HG03066 (cell line): Measurements from ENCODE around the gene SLX4IP.

Experiments
- ATAC-seq: cut with Tn5 transposase; IDR thresholded peaks from one replicate; pipeline ENCODE4 v1.9.1; 2021; ENCODE audit warnings: low read depth; ENCODE audit not compliant: unreplicated experiment

The SLX4IP gene

DNA sequence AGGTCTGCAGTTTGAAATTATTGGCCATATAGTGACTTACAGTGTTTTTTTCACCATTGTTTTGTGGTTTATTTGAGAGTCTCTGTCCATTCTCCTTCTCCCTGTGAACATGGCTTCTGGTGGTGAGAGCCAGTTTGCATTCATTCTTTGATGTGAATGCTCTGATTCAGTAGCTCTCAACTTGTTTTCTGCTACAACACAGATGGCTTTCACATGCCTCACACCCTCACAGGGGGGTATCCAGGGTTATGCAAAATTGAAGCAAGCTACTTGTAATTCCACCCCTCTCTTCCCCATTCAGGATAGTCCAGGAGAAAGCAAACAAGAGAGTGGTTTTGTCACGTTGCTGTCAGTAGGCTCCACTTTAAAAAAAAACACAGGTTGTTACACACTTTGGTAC lies 55.6 kb downstream of the SLX4IP start:
- no peak for ATAC-seq

GRCh38 chr20:10492065-10492464 lies 57.0 kb downstream of the SLX4IP start:
- ATAC-seq, result no peak

GRCh38 chr20:10492844-10493243 lies 57.7 kb downstream of the SLX4IP start:
- no peak for ATAC-seq

DNA sequence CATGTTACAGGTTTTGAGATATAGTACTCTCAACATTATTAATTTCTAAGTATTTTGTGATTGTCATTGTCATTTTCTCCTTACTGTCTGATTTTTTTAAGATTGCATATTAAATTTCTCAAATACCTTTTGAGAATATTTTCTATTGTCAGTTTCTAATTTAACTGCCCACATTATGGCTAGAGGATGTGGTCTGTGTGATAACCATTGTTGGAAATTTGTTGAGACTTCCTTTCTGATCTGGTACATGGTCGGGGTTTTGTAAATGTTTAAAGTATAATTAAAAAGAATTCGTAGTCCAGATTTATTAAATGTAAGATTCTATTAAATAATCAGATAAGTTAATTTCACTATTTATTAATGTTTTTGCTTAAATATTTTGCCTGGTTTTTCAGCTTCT lies 60.1 kb downstream of the SLX4IP start:
- no peak for ATAC-seq

- no peak for ATAC-seq
These were observed 61.4 kb downstream of the SLX4IP start for GRCh38 chr20:10496465-10496864.

GRCh38 chr20:10497283-10497682 lies 62.2 kb downstream of the SLX4IP start:
- ATAC-seq, result no peak

DNA sequence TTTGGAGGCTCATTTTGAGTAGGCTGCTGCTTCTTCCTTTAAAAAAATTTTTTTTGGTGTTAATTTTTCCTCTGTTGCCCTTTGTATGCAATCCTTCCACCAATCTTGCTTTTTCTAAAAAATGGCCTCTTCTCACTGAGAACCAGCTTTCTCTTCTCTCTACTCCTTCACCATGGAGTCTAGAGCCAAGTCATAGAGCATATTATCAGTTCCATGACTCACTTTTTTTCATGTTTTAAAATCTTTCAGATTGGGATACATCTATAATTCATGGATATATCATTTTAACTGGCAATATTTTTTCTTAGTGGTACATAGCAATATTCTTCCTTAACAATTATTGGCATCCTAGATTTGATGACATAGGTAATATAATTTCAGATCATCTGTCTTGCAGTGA lies 62.7 kb downstream of the SLX4IP start:
- no peak for ATAC-seq

GRCh38 chr20:10498200-10498599 lies 63.1 kb downstream of the SLX4IP start:
- no peak for ATAC-seq

DNA sequence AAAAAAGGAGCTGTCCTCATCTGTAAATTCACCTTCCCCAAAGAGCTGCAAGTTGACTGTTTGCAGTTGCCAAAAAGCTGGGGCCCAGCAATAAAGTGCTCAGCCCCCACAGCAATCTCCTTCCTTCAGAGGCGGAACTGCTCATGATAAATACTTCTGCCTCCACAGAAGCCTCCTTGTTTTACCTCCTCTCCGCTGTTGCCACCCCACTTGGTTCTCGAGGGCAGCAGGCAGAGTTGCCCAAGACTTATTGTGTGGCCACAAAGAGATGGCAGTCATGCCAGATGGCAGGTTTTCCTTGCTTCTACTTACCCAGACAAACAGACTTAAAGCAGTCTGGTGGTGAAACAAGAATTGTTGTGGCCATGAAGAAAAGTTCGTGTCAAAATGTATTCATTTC lies 66.3 kb downstream of the SLX4IP start:
- no peak for ATAC-seq

GRCh38 chr20:10502098-10502526 lies 67.0 kb downstream of the SLX4IP start:
- ATAC-seq, result no peak

- ATAC-seq, result no peak
These were observed 69.5 kb downstream of the SLX4IP start for GRCh38 chr20:10504608-10504993.

- ATAC-seq, result no peak
These were observed 70.1 kb downstream of the SLX4IP start for GRCh38 chr20:10504994-10505730.

DNA sequence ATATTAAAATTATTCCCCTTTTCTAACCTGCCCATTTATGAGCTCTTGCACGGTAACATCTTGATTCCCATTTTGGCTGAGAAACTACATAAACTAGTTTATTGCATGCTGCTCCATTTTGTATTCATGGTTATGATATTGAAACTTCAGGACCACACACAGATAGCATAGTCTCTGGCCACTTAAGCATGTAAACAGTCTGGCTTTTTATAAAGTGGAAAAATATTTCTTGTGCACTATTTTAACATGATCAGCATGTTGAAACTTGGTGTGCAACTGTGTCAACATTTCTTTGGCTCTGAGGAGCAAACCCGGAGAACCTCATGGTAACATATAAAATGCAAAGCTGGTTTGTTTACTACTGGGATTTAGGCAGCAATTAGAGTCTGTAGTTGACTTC lies 70.7 kb downstream of the SLX4IP start:
- ATAC-seq, result no peak

DNA sequence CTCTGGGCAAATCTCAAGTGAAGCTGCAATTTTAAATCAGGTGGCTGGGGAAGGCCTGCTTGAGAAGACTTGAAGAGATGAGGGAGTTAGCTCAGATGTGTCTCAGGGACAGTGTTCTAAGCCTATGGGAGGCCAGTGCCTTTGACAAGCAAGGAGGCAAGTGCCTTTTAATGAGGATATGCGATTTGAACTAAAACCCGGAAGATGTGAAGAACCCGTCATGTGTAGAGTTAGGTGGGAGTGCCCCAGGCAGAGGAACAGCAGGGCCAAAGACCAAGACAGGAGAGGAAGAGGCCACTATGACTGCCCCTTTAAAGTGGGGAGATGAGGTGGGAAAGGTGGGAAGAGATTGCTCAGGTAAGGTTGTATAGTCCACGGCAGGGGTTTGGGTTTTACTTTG lies 71.9 kb downstream of the SLX4IP start:
- no peak for ATAC-seq

DNA sequence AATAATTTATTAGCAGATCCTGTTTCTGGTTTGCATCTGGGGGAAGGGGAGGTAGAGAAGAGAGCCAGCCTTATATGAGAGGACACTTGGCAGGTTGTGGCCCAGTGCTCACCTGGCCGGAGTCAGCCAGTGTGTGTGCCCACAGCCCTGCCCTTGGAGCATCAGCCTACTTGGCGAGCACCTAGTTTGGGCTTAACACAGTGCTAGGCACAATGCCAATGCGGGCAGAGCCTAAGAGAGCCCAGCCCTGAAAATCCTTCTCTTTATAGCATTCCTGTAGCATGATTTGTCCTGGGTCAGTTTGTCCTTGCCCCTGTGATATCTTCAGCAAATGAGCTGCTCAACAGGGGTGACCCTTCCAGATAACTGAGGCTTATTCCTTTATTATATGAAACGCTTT lies 73.0 kb downstream of the SLX4IP start:
- no peak for ATAC-seq

GRCh38 chr20:10508468-10509251 lies 73.6 kb downstream of the SLX4IP start:
- ATAC-seq, result no peak

DNA sequence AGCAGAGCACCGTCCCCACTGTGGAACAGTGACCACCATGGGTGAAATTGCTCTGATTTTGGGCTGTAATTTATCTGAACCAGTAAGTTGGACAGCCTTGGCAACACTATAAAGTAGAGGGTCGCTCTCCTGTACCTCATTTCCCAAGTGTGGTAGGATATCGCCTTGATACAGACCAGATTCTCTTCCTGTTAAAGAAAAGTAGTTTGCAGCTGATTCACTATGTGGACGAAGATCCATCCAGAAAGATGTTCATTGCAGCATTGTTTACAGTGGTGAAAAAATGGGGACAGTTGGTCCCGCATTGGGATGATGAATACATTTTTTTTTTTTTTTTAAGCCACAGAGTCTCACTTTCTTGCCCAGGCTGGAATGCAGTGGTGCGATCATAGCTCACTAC lies 74.3 kb downstream of the SLX4IP start:
- no peak for ATAC-seq

DNA sequence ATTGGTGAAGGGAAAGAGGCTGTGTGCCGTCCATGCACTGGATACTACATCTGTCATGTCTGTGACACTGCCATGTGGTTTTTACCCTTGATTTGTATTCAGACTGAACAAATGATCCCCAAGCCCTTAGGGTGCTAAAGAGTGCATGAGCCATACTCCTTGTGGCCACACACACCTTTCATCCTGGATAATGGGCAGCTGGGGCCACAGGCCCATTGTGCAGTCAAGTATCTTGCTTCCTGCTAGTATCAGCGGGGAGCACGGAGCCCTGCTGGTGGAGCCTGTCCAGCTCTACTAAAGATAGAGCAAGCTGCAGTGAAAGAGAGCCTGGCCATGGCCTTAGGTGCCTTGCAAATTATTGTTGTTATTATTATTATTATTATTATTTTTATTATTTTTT lies 75.1 kb downstream of the SLX4IP start:
- no peak for ATAC-seq

GRCh38 chr20:10511170-10511508 lies 76.0 kb downstream of the SLX4IP start:
- ATAC-seq, result peak; percentile 2

GRCh38 chr20:10511509-10512251 lies 76.6 kb downstream of the SLX4IP start:
- peak; percentile 95 for ATAC-seq

DNA sequence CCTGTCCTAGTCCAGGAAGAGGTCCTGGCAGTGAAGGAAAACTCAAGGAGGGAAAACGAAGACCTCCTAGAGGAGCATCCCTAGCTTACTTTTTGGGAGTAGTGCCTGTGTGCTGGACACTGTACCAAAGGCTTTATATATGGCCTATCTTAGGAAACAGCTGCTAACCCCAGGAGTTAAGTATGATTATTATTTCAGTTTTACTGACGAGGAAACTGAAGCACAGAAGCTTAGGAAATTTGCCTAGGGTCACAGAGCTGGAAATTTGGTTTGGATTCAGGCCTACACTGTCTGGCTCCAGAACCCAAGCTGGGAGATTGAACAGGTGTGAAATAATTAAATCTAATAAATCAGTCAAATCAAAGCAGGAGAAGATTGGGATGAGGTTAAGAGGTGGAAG lies 78.0 kb downstream of the SLX4IP start:
- no peak for ATAC-seq
